Measurements from ENCODE around the gene ME2.

DNA sequence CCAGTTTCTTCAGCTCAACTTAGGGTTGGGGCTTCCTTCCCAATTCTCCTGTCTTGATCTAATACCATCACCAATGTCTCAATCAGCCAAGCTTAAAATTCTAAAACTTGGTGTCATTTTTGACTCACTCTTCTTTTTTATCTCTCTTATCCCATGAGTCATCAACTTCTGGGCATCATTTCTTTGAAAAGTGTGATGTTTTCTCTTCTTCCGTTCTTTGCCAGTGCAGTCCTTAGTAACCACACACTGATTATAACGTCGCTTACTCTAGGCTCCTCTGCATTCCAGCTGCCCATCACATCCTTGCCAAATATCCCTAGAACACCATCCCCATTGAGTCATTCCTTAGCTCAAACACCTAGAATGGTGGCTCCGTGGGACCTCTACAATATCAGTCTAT, 31.7 kb upstream of the ME2 start:
- TF ChIP-seq, protein P1, sequence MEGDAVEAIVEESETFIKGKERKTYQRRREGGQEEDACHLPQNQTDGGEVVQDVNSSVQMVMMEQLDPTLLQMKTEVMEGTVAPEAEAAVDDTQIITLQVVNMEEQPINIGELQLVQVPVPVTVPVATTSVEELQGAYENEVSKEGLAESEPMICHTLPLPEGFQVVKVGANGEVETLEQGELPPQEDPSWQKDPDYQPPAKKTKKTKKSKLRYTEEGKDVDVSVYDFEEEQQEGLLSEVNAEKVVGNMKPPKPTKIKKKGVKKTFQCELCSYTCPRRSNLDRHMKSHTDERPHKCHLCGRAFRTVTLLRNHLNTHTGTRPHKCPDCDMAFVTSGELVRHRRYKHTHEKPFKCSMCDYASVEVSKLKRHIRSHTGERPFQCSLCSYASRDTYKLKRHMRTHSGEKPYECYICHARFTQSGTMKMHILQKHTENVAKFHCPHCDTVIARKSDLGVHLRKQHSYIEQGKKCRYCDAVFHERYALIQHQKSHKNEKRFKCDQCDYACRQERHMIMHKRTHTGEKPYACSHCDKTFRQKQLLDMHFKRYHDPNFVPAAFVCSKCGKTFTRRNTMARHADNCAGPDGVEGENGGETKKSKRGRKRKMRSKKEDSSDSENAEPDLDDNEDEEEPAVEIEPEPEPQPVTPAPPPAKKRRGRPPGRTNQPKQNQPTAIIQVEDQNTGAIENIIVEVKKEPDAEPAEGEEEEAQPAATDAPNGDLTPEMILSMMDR (IDR thresholded peaks at IDR 0.05): no peak
- no peak for TF ChIP-seq POLR2A (IDR thresholded peaks at IDR 0.05)

All from tibial nerve (tissue), 3 donors.